ENCODE results near the gene DYNLT5. TPM values are rescaled to one million over a fixed set of nuclear protein-coding genes. Genes with fewer than 3 reads are reported as not detected.
"Not testable (repeated sequence)": the region's sequence is repeated elsewhere in the genome, so short reads cannot be mapped to it uniquely, and the experiment has no call there.

Gene DYNLT5
- total RNA-seq, 1 experiment from 2014 or later = not detected

DNA sequence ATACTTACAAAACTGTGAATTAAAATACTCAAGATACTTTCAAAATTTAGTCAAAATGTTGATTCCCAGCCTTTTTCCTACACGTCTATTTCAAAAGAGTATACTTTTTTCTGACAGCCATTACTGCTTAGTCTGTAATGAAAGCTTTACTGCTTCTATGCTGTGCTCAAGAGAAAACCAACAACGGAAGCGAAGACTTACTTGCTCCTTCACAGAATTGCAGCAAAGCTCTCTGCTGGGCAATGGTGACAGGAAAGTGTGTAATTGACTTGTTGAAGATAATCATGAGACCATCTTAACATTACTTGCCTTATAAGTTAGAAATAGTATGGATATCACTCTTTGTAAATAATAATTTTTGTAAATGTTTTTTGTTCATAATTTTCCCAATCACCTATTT, 1.7 kb upstream of the DYNLT5 start:
- DNase-seq (ENCODE audit: low spot score) = no peak

- DNase-seq (ENCODE audit: low spot score) = no peak
These were observed 1.1 kb upstream of the DYNLT5 start for GRCh38 chr1:66751160-66751559.

DNA sequence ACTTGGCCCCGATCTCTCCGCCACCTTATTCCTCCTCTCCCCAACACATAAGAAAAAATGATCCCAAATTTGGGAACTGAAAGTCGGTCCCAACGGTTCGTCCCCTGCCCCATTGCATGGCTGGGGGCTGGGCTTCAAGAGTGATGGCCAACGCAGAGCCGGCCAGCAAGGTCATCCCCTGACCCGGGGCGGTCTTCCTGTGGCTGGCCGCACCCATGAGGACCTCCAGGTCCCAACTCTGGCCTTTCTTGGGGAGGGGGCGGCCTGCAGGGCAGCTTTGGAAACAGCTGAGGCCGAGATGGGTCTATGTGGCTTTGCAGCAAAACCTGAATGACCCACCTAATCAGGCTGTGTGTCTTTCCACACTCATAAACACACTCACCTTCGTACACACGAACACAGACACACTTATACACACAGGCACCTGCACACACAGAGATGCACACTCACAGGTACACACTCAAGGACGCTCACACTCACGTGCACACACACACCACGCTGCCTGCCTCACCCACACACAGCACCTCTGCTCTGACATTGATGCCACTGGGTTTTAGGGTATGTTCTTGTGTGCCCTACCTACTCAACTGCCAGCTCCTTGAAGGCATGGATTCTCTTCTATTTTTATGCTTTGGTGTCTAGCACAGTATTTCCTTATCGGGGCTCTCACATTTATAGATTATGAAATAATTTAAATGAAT, 562 bp downstream of the DYNLT5 start:
- DNase-seq (ENCODE audit: low spot score) = no peak

DNA sequence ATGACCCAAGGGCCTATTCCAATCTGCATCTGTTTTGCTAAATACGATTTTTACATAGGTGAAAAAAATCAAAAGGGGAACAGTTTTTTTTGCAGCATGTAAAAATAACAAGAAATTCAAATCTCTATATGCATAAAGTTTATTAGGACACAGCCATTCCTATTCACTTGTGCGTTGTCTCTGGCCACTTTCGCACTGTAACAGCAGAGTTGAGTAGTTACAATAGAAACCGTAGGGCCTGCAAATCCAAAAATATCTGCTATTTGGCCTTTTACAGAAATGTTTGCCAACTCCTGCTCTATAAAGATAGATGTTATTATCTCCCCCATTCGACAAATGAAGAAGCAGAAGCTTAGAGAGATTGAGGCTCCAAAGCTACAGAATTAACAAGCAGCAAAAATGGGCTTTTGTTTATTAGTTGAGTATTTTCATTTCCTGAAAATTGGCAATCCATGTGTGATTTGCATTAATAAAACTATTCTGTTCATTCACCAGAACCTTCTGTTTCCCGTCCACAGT, 5.5 kb downstream of the DYNLT5 start:
- no peak for DNase-seq (ENCODE audit: low spot score)

DNA sequence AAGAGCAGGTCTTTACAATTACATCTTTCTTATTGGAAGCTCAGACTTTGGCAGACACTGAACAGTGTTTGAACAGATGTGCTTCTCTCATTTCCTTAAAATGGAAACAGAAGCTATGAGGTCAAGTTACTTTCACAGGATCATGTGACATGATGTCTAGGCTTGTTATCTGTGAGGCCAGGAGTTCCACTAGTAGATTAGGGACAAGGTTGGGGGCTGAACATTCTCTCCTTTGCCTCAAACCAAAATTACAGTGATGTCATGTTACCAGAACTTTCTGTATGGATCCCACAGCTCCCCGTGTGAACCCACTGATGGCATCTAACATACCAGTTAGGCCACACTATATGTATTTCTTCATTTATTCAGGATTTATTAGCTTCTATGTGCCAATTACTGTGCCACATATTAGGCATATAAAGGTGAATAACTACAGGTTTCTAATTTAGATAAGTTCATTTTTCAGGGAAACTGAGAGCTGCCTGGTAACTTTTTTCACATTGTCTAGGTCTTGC, 6.0 kb downstream of the DYNLT5 start:
- DNase-seq (ENCODE audit: low spot score) = no peak

- DNase-seq (ENCODE audit: low spot score) = no peak
These were observed 8.2 kb downstream of the DYNLT5 start for GRCh38 chr1:66760506-66760905.

GRCh38 chr1:66761221-66761620, 9.0 kb downstream of the DYNLT5 start:
- DNase-seq (ENCODE audit: low spot score) = no peak

DNA sequence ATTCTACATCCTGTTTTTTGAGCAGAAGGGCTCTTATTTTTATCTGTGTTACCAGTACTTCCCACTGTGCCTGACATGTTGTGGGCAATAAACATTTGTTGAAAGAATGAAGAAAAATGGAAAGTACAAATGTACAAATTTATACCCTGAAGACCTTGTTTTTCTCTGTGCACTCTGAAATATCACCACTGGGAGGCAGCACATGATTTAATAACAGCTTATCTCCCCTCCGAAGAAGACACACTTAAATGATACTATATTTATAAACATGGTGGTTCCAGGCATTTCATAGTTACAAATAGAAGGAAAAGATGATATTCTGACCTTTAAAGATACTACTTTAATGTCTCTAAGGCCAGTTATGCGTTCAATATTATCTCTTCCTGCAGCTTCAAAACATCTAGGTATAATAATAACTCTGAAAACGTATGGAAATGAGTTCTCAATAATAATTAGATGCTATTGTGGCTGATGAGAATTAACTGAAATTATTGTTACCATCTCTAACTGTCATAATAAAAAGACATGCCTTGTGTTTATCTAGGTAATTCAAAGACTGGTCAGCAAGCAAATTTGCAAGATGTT, 12.8 kb downstream of the DYNLT5 start:
- peak; percentile 43 for DNase-seq (ENCODE audit: low spot score)

- no peak for DNase-seq (ENCODE audit: low spot score)
These were observed 15.4 kb downstream of the DYNLT5 start for GRCh38 chr1:66767626-66768025.

- DNase-seq (ENCODE audit: low spot score) = no peak
These were observed 16.7 kb downstream of the DYNLT5 start for GRCh38 chr1:66768965-66769364.

DNA sequence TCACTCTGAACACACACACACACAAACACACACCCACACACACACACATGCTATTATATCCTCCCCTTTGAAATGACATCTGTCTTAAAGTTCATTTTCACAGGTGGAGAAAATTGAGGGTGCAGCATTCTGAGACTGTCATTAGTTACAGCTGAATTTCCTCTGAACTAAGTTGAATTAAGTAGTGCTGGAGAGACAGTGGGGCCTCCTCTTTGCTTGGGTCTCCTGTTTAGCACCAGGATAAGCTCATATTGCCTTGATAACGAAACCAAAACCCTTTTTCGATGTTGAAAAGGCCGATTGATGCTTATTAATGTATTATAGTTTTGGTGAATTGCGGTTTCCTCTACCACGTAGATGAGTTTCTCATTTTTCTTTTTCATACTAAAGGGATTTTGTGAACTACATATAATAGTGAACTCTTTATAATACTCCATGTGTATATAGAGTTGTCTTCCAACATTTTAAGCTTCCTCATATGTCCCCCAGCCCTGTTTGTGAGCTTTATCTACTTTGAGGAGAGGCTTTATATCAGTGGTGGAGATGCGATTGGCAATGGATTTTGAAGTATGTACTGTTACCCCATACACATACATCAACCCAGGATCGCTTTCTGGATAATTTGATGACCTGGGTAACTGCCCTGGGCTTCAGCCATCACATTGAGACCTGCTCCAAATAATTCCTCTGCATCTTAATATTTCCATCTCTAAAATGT, 17.4 kb downstream of the DYNLT5 start:
- peak; percentile 18 for DNase-seq (ENCODE audit: low spot score)

- DNase-seq (ENCODE audit: low spot score) = no peak
These were observed 18.0 kb downstream of the DYNLT5 start for GRCh38 chr1:66770240-66770639.

DNA sequence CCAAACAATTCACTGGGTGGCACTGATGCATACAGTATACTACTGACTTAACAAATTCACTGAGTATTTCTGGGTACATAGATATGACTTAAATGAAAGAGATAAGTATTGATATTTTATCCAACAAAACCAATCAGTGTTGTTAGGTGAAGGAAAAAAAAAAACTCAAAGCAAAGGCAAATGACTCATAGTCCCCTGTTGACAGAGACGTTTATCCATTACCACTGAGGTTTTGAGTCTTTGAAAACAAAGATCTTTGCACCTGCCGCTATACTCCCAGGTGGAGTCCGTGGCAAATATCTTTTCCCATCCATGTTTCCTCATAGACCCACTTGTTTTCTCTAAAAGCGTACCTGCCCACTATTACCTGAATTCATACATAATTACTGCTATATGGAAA, 18.4 kb downstream of the DYNLT5 start:
- DNase-seq (ENCODE audit: low spot score) = no peak

DNA sequence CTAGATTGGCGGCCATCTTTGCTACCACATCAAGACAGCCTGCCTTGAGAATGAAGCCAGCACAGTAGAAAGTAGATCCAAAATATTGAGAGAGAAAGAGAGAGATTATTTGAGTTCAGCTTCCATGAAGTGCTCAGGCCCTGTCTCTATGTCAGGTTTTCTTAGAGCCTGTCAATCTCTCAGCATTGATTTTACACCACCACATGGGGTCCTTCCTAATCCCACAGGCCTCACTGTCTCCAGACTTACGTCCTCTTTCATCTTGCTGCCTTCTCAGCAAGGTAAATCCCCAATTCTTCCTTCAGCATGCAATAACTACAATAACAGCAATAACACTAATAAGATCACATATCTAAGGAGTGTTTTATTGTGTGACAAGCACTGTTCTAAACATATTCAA, 21.0 kb downstream of the DYNLT5 start:
- DNase-seq (ENCODE audit: low spot score) = no peak

GRCh38 chr1:66774438-66774837, 22.2 kb downstream of the DYNLT5 start:
- no peak for DNase-seq (ENCODE audit: low spot score)

- no peak for DNase-seq (ENCODE audit: low spot score)
These were observed 23.4 kb downstream of the DYNLT5 start for GRCh38 chr1:66775646-66776045.

DNA sequence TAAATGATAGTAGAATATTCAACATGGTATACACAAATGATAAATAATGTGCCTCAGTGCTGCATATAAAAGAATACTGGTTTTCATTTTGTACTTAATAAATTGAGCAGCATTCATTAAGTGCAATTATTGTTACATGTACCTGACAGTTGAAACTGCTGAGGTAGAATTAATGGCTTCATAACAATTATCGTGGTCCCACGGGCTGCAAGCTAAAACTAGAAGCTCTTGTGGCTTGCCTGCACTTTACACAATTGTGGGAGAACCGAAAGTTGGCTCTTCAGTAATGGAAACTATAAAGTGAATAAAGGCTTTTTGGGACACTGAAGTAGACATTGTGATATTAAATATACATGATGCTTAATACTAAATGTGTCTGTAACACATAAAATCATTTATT, 25.6 kb downstream of the DYNLT5 start:
- no peak for DNase-seq (ENCODE audit: low spot score)

GRCh38 chr1:66778266-66778665, 26.0 kb downstream of the DYNLT5 start:
- no peak for DNase-seq (ENCODE audit: low spot score)

GRCh38 chr1:66778969-66779368, 26.7 kb downstream of the DYNLT5 start:
- DNase-seq (ENCODE audit: low spot score) = no peak

- no peak for DNase-seq (ENCODE audit: low spot score)
These were observed 27.3 kb downstream of the DYNLT5 start for GRCh38 chr1:66779475-66780078.

DNA sequence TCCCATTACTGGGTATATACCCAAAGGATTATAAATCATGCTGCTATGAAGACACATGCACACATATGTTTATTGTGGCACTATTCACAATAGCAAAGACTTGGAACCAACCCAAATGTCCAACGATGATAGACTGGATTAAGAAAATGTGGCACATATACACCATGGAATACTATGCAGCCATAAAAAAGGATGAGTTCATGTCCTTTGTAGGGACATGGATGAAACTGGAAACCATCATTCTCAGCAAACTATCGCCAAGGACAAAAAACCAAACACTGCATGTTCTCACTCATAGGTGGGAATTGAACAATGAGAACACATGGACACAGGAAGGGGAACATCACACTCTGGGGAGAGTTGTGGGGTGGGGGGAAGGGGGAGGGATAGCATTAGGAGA, 33.5 kb downstream of the DYNLT5 start:
- not testable (repeated sequence) for DNase-seq (ENCODE audit: low spot score)

DNA sequence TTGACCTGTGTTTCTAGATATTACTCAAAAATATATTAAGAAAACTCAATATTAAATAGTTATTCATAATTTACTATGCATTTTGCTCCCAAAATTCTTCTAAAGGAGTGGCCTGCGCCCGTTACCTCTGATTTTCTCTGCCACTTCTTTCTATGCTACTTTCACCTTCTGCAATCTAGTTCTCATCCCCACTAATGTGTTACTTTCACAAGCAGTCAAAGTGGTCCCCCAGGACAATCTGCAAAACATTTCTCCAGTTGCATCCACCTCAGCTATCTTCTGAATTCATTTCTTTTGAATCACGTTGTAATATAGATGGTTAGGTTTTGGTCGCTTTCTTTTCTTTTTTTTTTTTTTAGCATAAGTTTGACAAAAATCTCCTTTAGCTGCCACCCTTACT, 35.4 kb downstream of the DYNLT5 start:
- no peak for DNase-seq (ENCODE audit: low spot score)

Measured in A172 (cell line).